HG03095 (cell line): Measurements from ENCODE around the gene KAT6B.
"Not testable (repeated sequence)": the region's sequence is repeated elsewhere in the genome, so short reads cannot be mapped to it uniquely, and the experiment has no call there.

Source experiments
- ATAC-seq: cut with Tn5 transposase; IDR thresholded peaks from one replicate; pipeline ENCODE4 v1.9.1; 2021; ENCODE audit warnings: moderate library complexity; ENCODE audit not compliant: unreplicated experiment

KAT6B gene

DNA sequence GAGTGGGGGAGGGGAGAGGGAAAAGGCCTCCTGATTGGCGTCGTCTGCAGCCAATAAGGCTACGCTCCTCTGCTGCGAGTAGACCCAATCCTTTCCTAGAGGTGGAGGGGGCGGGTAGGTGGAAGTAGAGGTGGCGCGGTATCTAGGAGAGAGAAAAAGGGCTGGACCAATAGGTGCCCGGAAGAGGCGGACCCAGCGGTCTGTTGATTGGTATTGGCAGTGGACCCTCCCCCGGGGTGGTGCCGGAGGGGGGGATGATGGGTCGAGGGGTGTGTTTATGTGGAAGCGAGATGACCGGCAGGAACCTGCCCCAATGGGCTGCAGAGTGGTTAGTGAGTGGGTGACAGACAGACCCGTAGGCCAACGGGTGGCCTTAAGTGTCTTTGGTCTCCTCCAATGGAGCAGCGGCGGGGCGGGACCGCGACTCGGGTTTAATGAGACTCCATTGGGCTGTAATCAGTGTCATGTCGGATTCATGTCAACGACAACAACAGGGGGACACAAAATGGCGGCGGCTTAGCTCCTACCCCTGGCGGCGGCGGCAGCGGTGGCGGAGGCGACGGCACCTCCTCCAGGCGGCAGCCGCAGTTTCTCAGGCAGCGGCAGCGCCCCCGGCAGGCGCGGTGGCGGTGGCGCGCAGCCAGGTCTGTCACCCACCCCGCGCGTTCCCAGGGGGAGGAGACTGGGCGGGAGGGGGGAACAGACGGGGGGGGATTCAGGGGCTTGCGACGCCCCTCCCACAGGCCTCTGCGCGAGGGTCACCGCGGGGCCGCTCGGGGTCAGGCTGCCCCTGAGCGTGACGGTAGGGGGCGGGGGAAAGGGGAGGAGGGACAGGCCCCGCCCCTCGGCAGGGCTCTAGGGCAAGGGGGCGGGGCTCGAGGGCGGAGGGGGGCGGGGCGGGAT, at the start of gene KAT6B:
Gene KAT6B (plus strand): TSS at position 459 of the 903 bp plus-strand sequence. CDS start 16,258 bp downstream, outside the sequence.
- peak; percentile 80 for ATAC-seq

DNA sequence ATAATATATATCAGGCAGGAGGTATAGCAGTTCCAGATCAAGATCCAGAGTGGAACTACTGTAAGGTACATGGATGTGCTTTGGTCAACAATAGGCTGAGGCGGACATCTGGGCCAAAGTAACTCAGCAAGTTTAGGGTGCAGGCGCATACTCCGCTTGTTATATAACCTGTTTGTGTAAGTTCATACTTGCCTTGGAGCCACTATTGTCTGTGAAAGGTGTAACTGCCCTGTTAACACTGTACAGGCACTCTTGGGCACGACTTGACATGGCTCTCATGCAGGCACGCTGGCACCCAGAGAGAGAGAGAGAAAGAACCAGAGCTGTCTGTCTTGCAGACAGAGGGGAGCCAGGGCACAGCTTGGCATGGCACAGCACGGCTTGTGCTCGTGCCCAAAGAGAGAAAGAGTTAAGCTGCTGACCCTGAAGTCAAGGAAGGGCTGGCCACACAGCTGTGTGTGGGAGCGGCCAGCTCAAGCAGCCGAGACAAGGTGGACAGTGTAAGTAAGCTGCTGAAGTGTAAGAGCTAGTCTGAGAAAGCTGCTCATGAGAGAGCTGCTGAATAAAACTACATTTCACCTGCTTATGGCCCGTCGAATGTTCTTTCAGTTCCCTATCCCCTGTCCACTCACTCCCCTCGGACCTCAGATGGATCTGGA, 47.8 kb upstream of the KAT6B start:
- ATAC-seq: no peak

DNA sequence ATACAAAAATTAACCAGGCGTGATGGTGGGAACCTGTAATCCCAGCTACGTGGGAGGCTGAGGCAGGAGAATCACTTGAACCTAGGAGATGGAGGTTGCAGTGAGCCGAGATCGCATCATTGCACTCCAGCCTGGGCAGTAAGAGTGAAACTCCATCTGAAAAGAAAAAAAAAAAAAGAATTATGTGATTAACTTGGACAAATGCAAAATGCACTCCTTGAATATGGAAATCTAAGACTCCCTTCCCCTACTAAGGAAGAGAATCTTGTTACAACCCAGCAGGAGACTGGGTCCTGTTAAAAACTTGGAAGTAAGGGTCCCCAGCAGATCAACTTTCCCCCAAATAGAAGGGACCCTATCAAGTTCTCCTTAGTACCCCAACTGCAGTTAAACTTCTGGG, 44.5 kb upstream of the KAT6B start:
- ATAC-seq: not testable (repeated sequence)

DNA sequence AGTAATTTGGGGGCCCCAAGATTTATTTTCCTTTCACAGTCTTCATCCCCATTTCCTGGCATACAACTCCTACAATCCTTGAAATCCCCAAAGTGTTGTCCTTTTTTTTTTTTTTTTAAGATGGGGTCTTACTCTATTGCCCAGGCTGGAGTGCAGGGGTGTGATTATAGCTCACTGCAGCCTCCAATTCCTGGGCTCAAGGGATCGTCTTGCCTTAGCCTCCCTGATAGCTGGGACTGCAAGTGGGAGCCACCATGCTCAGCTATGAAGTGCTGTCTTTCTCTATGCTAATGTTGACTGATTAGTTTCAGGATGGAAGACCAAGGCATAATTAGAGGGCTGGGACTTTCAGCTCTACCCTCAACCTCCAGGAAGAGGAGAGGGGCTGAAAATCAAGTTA, 41.9 kb upstream of the KAT6B start:
- ATAC-seq: no peak

GRCh38 chr10:74786126-74786525, 40.3 kb upstream of the KAT6B start:
- ATAC-seq: no peak

GRCh38 chr10:74787457-74787856, 38.9 kb upstream of the KAT6B start:
- ATAC-seq: no peak

- not testable (repeated sequence) for ATAC-seq
Observed at GRCh38 chr10:74791979-74792378, 34.4 kb upstream of the KAT6B start.

- no peak for ATAC-seq
Observed at GRCh38 chr10:74792726-74793125, 33.7 kb upstream of the KAT6B start.

DNA sequence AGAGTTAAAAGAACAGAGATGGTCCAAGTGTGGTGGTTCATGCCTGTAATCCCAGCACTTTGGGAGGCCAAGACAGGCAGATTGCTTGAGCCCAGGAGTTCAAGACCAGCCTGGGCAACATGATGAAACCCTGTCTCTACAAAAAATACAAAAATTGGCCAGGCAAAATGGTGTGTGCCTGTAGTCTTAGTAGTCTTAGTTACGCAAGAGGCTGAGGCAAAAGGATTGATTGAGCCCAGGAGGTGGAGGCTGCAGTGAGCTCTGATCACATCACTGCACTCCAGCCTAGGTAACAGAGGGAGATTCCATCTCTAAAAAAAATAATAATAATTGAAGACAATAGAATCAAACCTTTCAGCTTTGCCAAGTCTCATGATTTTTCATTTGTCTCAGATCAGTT, 33.2 kb upstream of the KAT6B start:
- ATAC-seq: not testable (repeated sequence)

- ATAC-seq: no peak
Observed at GRCh38 chr10:74794531-74794930, 31.9 kb upstream of the KAT6B start.

DNA sequence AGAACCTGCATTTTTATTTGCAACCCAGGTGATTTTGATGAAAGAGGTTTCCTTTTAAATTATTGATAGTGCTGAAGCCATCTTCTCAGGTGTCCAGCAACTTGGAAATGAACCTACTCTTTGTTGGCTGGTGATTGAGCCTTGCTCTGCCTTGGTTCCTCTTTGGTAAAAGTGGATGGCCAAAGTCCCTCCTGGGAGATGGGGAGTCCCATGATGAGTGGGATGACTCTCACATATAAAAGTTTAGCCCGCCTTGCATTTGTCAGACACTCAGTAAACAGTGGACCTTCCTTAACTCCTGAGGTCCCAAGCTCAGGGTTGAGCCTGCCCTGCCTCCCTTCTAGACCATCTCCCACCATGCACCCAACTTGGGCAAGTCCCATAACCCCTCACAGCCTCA, 28.9 kb upstream of the KAT6B start:
- ATAC-seq: no peak

GRCh38 chr10:74799721-74800221, 26.6 kb upstream of the KAT6B start:
- no peak for ATAC-seq

GRCh38 chr10:74801447-74801846, 25.0 kb upstream of the KAT6B start:
- ATAC-seq: no peak

DNA sequence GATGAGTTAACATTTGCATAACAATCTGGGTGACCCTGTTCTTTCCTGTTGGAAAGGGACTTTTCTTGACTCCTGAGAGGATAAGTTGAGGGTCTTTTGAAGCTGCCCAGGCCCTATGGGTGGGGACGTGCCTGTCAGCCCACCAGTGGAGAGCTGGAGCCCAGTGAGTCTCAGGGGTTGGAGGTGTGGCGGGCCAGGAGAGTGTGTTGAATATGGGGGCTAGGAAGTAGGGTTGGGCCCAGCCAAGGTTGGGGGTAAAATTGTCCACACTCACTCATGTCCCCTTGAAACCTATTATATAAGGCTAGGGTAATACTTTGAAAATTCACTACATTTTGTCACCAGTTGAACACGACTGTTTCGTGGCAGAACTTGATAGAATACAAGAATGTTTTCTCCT, 17.9 kb upstream of the KAT6B start:
- no peak for ATAC-seq

GRCh38 chr10:74810087-74810486, 16.3 kb upstream of the KAT6B start:
- ATAC-seq: no peak

GRCh38 chr10:74813381-74814259, 12.8 kb upstream of the KAT6B start:
- ATAC-seq: no peak

GRCh38 chr10:74814797-74815196, 11.6 kb upstream of the KAT6B start:
- ATAC-seq: no peak

GRCh38 chr10:74816824-74817498, 9.4 kb upstream of the KAT6B start:
- ATAC-seq: no peak

DNA sequence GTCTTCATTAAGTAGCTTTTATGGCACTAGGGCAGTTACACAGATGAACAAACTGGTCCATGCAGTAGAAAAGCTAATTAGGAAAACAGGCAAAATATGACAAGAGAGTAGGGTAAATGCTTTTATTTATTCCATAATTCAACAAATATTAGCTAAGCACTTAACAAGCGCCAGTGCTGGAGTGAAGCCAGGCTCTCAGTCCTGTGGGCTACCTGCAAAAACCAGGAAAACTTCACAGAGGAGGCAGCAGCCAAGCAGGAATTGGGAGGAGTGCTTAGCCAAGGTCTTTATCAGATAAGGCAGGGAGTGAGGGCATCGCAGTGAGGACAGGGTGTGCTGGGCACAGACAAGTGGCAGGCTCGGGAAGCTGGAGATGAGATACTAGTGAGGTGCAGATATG, 4.9 kb upstream of the KAT6B start:
- ATAC-seq: no peak

DNA sequence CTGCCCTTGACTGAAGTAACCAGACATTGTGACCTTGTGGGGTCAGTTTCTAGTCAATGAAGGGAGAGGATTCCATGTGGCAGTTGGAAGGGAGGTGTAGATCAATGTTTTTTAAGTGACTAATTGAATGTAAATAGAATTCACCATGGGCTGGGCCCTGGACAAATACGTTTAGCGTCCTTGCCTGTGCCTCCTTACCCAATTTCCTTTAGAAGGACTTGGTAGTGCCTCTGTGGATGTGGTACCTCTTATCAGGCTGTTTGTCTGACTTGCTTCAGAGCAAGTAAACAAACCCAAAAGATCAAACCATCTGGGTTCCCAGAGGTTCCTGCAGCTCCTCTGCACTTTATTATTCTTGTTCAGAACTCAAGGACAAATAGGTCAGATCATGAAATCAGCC, 4.3 kb upstream of the KAT6B start:
- ATAC-seq: no peak
